ENCODE data around the gene PABPC1L.

PABPC1L gene

GRCh38 chr20:44928595-44928994 is 18.7 kb downstream of the PABPC1L start:
- TF ChIP-seq EP300 (IDR thresholded peaks at IDR 0.05; ENCODE audit: borderline replicate concordance), result no peak
- no peak for TF ChIP-seq TAF1 (IDR thresholded peaks at IDR 0.05; ENCODE audit: low read depth)
- no peak for TF ChIP-seq ZBTB7A (IDR thresholded peaks at IDR 0.05; ENCODE audit: low read depth)
- no peak for TF ChIP-seq NFIC (IDR thresholded peaks at IDR 0.05)
- TF ChIP-seq YY1 (IDR thresholded peaks at IDR 0.05; ENCODE audit: low read depth), result no peak

- TF ChIP-seq TAF1 (IDR thresholded peaks at IDR 0.05; ENCODE audit: low read depth), result no peak
- TF ChIP-seq EP300 (IDR thresholded peaks at IDR 0.05; ENCODE audit: borderline replicate concordance), result no peak
Observed at GRCh38 chr20:44930517-44931168, 20.8 kb downstream of the PABPC1L start.

- 0 out of 2 replicates have a peak, but pooled peaks have one; percentile 24 for TF ChIP-seq NFIC (IDR thresholded peaks at IDR 0.05)
- TF ChIP-seq EGR1 (IDR thresholded peaks at IDR 0.05), result no peak
- no peak for TF ChIP-seq RAD21 (IDR thresholded peaks at IDR 0.05; ENCODE audit: low read depth)
- no peak for TF ChIP-seq FOXM1 (IDR thresholded peaks at IDR 0.05; ENCODE audit: borderline replicate concordance, low read depth)
Observed at GRCh38 chr20:44931911-44932310, 22.1 kb downstream of the PABPC1L start.

GRCh38 chr20:44932916-44933315 is 23.1 kb downstream of the PABPC1L start:
- TF ChIP-seq NFIC (IDR thresholded peaks at IDR 0.05), result no peak

GRCh38 chr20:44936510-44936909 is 26.6 kb downstream of the PABPC1L start:
- TF ChIP-seq EP300 (IDR thresholded peaks at IDR 0.05; ENCODE audit: borderline replicate concordance) (no peak), YY1 (IDR thresholded peaks at IDR 0.05; ENCODE audit: low read depth) (no peak), ZBTB7A (IDR thresholded peaks at IDR 0.05; ENCODE audit: low read depth) (no peak), TAF1 (IDR thresholded peaks at IDR 0.05; ENCODE audit: low read depth) (no peak), REST (IDR thresholded peaks at IDR 0.05; ENCODE audit: low read depth) (no peak), NFIC (IDR thresholded peaks at IDR 0.05) (no peak), RAD21 (IDR thresholded peaks at IDR 0.05; ENCODE audit: low read depth) (no peak), CEBPB (IDR thresholded peaks at IDR 0.05) (no peak)

GRCh38 chr20:44938637-44939036 is 28.8 kb downstream of the PABPC1L start:
- TF ChIP-seq REST (IDR thresholded peaks at IDR 0.05; ENCODE audit: low read depth) (no peak), FOXM1 (IDR thresholded peaks at IDR 0.05; ENCODE audit: borderline replicate concordance, low read depth) (no peak), RAD21 (IDR thresholded peaks at IDR 0.05; ENCODE audit: low read depth) (no peak), YY1 (IDR thresholded peaks at IDR 0.05; ENCODE audit: low read depth) (no peak), MAX (IDR thresholded peaks at IDR 0.05) (no peak), USF1 (IDR thresholded peaks at IDR 0.05) (no peak), ZBTB7A (IDR thresholded peaks at IDR 0.05; ENCODE audit: low read depth) (no peak), EGR1 (IDR thresholded peaks at IDR 0.05) (no peak)

- TF ChIP-seq MAX (IDR thresholded peaks at IDR 0.05) (no peak), TAF1 (IDR thresholded peaks at IDR 0.05; ENCODE audit: low read depth) (no peak), CREB1 (IDR thresholded peaks at IDR 0.05; ENCODE audit: low read depth) (no peak), ZBTB7A (IDR thresholded peaks at IDR 0.05; ENCODE audit: low read depth) (no peak), NFIC (IDR thresholded peaks at IDR 0.05) (no peak), TEAD4 (IDR thresholded peaks at IDR 0.05) (no peak), USF1 (IDR thresholded peaks at IDR 0.05) (no peak), RAD21 (IDR thresholded peaks at IDR 0.05; ENCODE audit: low read depth) (no peak), YY1 (IDR thresholded peaks at IDR 0.05; ENCODE audit: low read depth) (no peak), FOXM1 (IDR thresholded peaks at IDR 0.05; ENCODE audit: borderline replicate concordance, low read depth) (no peak), TCF12 (IDR thresholded peaks at IDR 0.05; ENCODE audit: low read depth) (no peak), CEBPB (IDR thresholded peaks at IDR 0.05) (no peak), EP300 (IDR thresholded peaks at IDR 0.05; ENCODE audit: borderline replicate concordance) (no peak), EGR1 (IDR thresholded peaks at IDR 0.05) (no peak), REST (IDR thresholded peaks at IDR 0.05; ENCODE audit: low read depth) (no peak)
Observed at GRCh38 chr20:44941120-44941691, 31.3 kb downstream of the PABPC1L start.

Measured in Ishikawa (cell line).